Measurements from ENCODE around the gene LEO1. TPM values are rescaled to one million over a fixed set of nuclear protein-coding genes. Genes with fewer than 3 reads are reported as not detected.
A peak's percentile ranks its signal among the peaks of the same experiment; 100 is the strongest.

Gene LEO1
- total and polyA plus RNA-seq, 2 of the 13 experiments (the other 11 are each of a cell fraction or from before 2014, with no cell fraction given): 17.0 to 60.3 TPM

DNA sequence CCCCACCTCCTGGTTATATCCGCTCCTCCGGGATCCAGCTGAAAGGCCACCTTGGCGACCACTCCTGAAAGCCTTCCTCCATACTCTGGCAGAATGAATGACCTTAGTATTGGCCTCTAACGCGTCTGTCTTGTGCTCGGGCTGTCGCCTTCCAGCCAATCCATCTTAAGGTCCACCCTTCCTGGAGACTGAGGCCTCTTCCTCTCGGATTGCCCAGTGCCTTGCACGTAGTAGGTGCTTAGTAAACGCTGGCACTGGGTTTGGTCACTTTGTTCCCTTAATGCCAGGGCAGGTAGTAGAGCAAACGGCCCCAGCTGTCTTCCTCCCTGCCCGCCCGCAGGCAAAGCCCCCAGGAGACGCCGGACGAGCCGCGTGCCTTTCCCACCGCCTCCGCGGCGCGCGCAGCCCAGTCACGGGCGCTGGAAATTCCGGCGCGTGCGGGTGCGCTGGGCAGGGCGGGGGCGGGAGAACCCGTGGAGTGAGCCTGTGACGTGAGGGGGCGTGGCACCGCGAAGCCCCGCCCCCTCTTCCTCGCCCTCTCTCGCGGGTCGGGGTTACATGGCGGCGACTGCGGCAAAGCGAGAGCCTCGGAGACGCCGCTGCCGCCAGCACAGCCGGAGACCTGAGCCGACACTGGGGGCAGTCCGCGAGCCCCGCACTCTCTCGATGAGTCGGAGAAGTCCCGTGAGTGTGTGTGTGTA, 47.3 kb upstream of the LEO1 start, which contains the start of gene MAPK6 (continued):
- TF ChIP-seq, protein P1, sequence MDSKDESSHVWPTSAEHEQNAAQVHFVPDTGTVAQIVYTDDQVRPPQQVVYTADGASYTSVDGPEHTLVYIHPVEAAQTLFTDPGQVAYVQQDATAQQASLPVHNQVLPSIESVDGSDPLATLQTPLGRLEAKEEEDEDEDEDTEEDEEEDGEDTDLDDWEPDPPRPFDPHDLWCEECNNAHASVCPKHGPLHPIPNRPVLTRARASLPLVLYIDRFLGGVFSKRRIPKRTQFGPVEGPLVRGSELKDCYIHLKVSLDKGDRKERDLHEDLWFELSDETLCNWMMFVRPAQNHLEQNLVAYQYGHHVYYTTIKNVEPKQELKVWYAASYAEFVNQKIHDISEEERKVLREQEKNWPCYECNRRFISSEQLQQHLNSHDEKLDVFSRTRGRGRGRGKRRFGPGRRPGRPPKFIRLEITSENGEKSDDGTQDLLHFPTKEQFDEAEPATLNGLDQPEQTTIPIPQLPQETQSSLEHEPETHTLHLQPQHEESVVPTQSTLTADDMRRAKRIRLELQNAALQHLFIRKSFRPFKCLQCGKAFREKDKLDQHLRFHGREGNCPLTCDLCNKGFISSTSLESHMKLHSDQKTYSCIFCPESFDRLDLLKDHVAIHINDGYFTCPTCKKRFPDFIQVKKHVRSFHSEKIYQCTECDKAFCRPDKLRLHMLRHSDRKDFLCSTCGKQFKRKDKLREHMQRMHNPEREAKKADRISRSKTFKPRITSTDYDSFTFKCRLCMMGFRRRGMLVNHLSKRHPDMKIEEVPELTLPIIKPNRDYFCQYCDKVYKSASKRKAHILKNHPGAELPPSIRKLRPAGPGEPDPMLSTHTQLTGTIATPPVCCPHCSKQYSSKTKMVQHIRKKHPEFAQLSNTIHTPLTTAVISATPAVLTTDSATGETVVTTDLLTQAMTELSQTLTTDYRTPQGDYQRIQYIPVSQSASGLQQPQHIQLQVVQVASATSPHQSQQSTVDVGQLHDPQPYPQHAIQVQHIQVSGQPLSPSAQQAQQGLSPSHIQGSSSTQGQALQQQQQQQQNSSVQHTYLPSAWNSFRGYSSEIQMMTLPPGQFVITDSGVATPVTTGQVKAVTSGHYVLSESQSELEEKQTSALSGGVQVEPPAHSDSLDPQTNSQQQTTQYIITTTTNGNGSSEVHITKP (CRISPR knock-in tag; IDR thresholded peaks at IDR 0.05; ENCODE audit: low read depth): no peak
- TF ChIP-seq PAWR (CRISPR knock-in tag; IDR thresholded peaks at IDR 0.05; ENCODE audit: borderline replicate concordance) (no peak), SMARCE1 (IDR thresholded peaks at IDR 0.05; ENCODE audit: borderline replicate concordance) (no peak), SRSF4 (IDR thresholded peaks at IDR 0.05; ENCODE audit: low read depth, low read length, poor library complexity, severe bottlenecking) (no peak), TRIM24 (CRISPR knock-in tag; IDR thresholded peaks at IDR 0.05) (no peak), SRSF9 (IDR thresholded peaks at IDR 0.05; ENCODE audit: borderline replicate concordance, insufficient read depth, low read depth, low read length, poor library complexity, severe bottlenecking) (no peak), ZMYM3 (CRISPR knock-in tag; IDR thresholded peaks at IDR 0.05) (peak; percentile 96), ZNF460 (CRISPR knock-in tag; IDR thresholded peaks at IDR 0.05; ENCODE audit: borderline replicate concordance) (no peak), PITX1 (CRISPR knock-in tag; IDR thresholded peaks at IDR 0.05) (peak; percentile 69; the same call in 1 of the 2 replicates), FOXA3 (CRISPR knock-in tag; IDR thresholded peaks at IDR 0.05) (peak; percentile 62), CCAR2 (optimal IDR thresholded peaks at IDR 0.05; ENCODE audit: low read depth, low read length) (no peak), BCL6 (CRISPR knock-in tag; IDR thresholded peaks at IDR 0.05) (peak; percentile 42; the same call in 1 of the 2 replicates), ZNF788 (CRISPR knock-in tag; IDR thresholded peaks at IDR 0.05; ENCODE audit: borderline replicate concordance) (peak; percentile 90; the same call in 1 of the 2 replicates), ETV6 (CRISPR knock-in tag; conservative IDR thresholded peaks at IDR 0.05) (peak; percentile 71), ZNF180 (CRISPR knock-in tag; IDR thresholded peaks at IDR 0.05; ENCODE audit: borderline replicate concordance, low read depth) (no peak)
- TF ChIP-seq, protein P2, sequence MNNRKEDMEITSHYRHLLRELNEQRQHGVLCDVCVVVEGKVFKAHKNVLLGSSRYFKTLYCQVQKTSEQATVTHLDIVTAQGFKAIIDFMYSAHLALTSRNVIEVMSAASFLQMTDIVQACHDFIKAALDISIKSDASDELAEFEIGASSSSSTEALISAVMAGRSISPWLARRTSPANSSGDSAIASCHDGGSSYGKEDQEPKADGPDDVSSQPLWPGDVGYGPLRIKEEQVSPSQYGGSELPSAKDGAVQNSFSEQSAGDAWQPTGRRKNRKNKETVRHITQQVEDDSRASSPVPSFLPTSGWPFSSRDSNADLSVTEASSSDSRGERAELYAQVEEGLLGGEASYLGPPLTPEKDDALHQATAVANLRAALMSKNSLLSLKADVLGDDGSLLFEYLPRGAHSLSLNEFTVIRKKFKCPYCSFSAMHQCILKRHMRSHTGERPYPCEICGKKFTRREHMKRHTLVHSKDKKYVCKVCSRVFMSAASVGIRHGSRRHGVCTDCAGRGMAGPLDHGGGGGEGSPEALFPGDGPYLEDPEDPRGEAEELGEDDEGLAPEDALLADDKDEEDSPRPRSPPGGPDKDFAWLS (CRISPR knock-in tag; IDR thresholded peaks at IDR 0.05; ENCODE audit: borderline replicate concordance): no peak
- TF ChIP-seq, protein P3, sequence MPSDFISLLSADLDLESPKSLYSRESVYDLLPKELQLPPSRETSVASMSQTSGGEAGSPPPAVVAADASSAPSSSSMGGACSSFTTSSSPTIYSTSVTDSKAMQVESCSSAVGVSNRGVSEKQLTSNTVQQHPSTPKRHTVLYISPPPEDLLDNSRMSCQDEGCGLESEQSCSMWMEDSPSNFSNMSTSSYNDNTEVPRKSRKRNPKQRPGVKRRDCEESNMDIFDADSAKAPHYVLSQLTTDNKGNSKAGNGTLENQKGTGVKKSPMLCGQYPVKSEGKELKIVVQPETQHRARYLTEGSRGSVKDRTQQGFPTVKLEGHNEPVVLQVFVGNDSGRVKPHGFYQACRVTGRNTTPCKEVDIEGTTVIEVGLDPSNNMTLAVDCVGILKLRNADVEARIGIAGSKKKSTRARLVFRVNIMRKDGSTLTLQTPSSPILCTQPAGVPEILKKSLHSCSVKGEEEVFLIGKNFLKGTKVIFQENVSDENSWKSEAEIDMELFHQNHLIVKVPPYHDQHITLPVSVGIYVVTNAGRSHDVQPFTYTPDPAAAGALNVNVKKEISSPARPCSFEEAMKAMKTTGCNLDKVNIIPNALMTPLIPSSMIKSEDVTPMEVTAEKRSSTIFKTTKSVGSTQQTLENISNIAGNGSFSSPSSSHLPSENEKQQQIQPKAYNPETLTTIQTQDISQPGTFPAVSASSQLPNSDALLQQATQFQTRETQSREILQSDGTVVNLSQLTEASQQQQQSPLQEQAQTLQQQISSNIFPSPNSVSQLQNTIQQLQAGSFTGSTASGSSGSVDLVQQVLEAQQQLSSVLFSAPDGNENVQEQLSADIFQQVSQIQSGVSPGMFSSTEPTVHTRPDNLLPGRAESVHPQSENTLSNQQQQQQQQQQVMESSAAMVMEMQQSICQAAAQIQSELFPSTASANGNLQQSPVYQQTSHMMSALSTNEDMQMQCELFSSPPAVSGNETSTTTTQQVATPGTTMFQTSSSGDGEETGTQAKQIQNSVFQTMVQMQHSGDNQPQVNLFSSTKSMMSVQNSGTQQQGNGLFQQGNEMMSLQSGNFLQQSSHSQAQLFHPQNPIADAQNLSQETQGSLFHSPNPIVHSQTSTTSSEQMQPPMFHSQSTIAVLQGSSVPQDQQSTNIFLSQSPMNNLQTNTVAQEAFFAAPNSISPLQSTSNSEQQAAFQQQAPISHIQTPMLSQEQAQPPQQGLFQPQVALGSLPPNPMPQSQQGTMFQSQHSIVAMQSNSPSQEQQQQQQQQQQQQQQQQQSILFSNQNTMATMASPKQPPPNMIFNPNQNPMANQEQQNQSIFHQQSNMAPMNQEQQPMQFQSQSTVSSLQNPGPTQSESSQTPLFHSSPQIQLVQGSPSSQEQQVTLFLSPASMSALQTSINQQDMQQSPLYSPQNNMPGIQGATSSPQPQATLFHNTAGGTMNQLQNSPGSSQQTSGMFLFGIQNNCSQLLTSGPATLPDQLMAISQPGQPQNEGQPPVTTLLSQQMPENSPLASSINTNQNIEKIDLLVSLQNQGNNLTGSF (CRISPR knock-in tag; IDR thresholded peaks at IDR 0.05): peak; percentile 84

Data from HepG2 (cell line).